Kidney epithelial cell (primary cell): ENCODE data around the gene KRT15. TPM values are rescaled to one million over a fixed set of nuclear protein-coding genes. Genes with fewer than 3 reads are reported as not detected.

Experiments used
- DNase-seq: peaks from one replicate; pipeline ENCODE4 v3.0.0-alpha.2; 2010; ENCODE audit warnings: low read depth
- H3K27me3 ChIP-seq: 2 replicates; pipeline ENCODE4 v1.6.0; 2011; ENCODE audit warnings: low read length; ENCODE audit not compliant: control insufficient read depth, insufficient read depth
- H3K36me3 ChIP-seq: 2 replicates; pipeline ENCODE4 v1.5.1; 2011; ENCODE audit warnings: low read length; ENCODE audit not compliant: control insufficient read depth, insufficient read depth
- H3K4me3 ChIP-seq: 2 replicates; pipeline ENCODE4 v1.5.1; 2011; ENCODE audit warnings: low read depth, mild to moderate bottlenecking, control low read depth, low read length
- total RNA-seq: library from RNA; depleted of rRNA; stranded (reverse); fragments of >200 nt; gene quantifications from 2 replicates; pipeline ENCODE4 v1.2.3, GENCODE V29; 2015
- TF ChIP-seq, protein P1 (sequence below): IDR thresholded peaks from 2 replicates; pipeline ENCODE4 v1.5.1; 2011; ENCODE audit warnings: mild to moderate bottlenecking, moderate library complexity, low read length, control low read depth, inconsistent platforms; ENCODE audit not compliant: insufficient read depth, poor library complexity, severe bottlenecking

The KRT15 gene
- total RNA-seq, 1 donor from 2014 or later: 1.3 TPM

DNA sequence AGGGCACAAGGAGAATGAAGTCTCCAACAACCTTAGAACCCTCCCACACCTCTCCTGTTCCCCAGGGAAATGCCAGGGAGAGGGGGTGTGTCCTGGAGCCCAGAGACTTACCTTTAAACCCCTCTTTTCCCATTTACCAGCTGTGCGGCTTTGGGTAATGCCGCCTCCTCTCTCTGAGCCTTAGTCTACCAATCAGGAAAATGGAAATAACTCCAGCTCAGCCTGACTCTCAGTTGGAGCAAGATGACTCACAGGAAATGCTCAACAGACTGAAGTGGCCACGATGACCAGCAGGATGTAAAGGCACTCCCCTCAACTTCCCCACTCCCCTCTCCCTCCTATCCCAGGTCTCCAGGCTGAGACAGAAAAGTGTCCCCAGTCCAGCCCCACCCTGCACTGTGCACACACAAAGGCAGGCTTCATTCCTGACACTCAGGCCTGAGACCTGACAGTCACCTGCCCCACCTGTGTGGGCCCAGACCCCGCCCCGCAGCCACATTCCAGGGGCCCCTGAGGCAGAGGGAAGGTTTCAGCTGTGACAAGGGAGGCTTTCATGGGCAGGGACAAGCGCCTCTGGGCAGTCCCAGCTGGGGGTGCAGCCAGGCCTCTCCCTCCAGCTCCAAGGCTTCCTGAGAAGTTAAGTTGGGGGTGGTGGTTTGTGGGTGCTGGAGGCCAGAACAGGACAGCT is 3.0 kb upstream of the KRT15 start:
- TF ChIP-seq, protein P1, sequence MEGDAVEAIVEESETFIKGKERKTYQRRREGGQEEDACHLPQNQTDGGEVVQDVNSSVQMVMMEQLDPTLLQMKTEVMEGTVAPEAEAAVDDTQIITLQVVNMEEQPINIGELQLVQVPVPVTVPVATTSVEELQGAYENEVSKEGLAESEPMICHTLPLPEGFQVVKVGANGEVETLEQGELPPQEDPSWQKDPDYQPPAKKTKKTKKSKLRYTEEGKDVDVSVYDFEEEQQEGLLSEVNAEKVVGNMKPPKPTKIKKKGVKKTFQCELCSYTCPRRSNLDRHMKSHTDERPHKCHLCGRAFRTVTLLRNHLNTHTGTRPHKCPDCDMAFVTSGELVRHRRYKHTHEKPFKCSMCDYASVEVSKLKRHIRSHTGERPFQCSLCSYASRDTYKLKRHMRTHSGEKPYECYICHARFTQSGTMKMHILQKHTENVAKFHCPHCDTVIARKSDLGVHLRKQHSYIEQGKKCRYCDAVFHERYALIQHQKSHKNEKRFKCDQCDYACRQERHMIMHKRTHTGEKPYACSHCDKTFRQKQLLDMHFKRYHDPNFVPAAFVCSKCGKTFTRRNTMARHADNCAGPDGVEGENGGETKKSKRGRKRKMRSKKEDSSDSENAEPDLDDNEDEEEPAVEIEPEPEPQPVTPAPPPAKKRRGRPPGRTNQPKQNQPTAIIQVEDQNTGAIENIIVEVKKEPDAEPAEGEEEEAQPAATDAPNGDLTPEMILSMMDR: no peak
- H3K27me3 ChIP-seq: no peaks in the 10 kb centered on the region
- H3K36me3 ChIP-seq: peaks cover 5% of the 10 kb centered on the region
- no peak overlapping the region for H3K4me3 ChIP-seq
- DNase-seq: peak; percentile 82

DNA sequence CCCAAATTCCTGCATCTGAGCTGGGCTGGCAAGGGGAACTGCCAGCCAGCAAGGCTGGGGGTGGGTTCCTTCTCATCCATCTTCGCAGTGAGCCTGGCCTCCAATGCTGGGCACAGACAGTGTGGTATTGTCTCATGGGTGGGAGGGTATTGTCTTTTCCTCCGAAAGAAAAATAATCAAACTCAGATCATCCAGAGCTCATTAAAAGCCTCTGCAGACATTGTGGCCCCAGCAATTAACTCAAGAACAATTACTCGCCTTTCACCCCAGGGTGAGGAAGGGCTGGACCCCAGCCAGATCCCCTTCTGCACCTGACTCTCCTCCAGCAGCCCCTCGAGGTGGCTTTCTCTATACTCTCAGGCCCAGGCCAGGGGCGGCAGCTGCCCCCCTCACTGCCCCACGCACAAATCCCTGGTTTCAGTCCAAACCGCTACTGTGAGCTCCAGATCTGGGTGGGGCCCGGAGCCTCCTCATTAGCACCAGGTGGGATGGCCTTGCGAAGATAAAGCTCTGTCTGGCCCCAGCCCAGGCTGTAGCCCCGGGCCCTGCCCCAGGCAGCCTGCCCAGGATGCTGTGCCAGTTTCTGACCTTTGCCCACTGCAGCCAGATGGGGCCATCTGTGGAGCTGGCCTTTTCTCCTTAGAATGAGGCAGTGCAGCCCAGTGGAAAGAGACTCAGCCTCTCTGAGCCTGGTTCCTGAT is 2.3 kb upstream of the KRT15 start:
- Histone ChIP-seq H3K36me3 (peaks cover 5% of the 10 kb centered on the region), H3K4me3 (no peak overlapping the region), H3K27me3 (no peaks in the 10 kb centered on the region)
- TF ChIP-seq, protein P1: no peak
- DNase-seq: no peak

DNA sequence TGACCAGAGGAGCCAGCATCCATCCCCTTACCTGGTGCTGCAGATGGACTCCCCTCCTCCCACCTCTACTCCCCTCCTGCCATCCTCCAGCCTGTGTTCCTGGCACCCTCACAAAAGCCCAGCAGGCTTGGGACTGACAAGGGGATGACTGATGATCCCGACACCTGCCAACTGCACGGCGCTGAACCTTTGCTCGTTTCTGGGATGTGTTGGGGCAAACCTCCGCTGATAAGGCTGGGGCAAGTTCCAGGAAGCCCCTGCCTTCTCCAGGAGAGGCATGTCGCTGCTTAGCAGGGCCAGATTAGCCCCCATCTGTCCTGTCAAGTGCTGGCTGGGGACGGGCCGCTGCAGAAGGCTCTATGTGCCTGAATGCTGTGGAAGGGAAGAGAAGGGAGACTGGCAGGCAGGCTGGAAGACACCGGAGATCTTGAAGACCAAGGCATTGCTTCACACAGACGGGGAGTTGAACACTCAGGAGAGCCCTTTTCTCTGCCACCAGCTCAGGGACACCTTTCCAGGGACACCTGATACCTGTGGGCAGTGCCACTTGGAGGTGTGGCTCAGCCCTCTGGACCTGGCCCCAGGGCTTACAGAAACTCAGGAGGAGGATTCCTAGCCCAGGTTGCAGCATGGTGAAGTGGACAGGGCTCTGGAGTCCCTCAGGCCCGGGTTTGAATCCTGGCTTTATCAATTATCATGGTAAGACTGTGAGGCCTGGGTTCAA is 973 bp upstream of the KRT15 start:
- TF ChIP-seq, protein P1: no peak
- no peak for DNase-seq
- Histone ChIP-seq H3K27me3 (no peaks in the 10 kb centered on the region), H3K4me3 (no peak overlapping the region), H3K36me3 (peaks cover 4% of the 10 kb centered on the region)

DNA sequence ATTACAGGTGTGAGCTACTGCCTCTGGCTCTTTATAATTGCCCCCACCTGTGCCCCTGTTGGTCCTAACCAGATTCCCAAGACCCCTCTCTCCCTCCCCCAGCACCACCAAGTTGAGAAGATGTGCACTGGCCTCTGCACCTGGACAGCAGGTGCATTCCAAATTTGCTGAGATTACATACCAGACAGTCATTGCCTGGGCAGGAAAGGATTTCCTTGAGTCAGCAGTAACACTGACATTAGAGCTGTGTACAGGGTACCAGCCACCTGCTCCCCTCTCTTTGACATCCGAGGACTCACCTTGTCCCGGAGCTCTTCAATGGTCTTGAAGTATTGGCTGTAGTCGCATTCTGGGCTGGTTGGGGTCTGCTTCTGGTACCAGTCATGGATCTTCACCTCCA is 659 bp downstream of the KRT15 start:
- no peak for DNase-seq
- H3K4me3 ChIP-seq: no peak overlapping the region
- no peaks in the 10 kb centered on the region for H3K27me3 ChIP-seq
- no peaks in the 10 kb centered on the region for H3K36me3 ChIP-seq
- TF ChIP-seq, protein P1: no peak

DNA sequence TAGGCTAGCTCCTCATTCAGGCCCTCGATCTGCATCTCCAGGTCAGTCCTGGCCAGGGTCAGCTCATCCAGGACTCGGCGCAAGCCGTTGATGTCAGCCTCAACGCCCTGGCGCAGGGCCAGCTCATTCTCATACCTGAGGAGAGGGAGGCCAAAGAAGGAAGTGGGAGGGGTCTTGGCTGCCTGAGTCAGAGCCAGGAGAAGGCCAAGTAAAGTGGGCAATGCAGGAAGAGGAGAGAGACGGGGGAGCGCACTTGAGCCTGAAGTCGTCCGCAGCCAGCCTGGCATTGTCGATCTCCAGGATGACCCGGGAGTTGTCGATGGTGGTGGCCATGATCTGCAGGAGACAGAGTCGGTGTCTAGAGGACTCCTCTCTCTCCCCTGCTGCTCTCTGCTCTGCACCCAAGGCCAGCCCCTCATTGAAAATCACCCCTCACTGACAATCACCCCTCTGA is 1.8 kb downstream of the KRT15 start:
- H3K27me3 ChIP-seq: no peaks in the 10 kb centered on the region
- TF ChIP-seq, protein P1: no peak
- DNase-seq: no peak

More for the DNA sequence above, 1.8 kb downstream of the KRT15 start:
- no peaks in the 10 kb centered on the region for H3K36me3 ChIP-seq
- H3K4me3 ChIP-seq: no peak overlapping the region
